ENCODE results near the gene PIK3C2A.

DNA sequence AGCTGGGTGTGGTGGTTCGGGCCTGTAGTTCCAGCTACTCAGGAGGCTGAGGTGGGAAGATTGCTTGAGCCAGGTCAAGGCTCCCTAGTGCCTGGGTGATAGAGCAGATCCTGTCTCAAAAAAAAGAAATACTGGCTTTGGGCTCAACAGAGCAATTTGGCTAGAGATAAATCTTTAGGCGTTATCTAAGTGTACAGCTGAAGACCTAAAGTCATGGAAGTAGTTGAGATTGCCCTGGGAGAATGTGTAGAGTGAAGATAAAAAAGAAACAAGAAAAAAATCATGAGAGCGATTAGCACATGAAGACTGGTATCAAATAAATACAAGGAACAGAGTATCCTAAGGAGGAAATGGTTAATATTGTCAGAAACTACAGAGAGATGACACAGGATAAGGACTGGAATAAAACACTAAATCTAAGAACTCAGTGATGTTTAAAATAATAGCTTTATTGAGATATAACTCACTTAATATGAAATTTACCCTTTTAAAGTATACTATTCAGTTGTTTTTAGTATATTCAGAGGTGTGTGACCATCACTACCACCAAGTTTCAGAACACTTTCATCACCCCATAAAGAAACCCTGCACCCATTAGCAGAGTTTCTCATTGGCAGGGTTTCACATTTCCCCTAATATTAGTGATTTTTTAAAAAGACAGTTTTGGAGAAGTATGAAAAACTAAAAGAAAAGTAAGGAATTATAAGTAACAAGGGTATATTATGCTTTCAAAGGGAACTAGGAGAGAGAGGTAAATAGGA lies 20.7 kb downstream of the PIK3C2A start:
- TF ChIP-seq EZH2 (IDR thresholded peaks at IDR 0.05; ENCODE audit: borderline replicate concordance, low read length), result no peak
- TF ChIP-seq, protein P1, sequence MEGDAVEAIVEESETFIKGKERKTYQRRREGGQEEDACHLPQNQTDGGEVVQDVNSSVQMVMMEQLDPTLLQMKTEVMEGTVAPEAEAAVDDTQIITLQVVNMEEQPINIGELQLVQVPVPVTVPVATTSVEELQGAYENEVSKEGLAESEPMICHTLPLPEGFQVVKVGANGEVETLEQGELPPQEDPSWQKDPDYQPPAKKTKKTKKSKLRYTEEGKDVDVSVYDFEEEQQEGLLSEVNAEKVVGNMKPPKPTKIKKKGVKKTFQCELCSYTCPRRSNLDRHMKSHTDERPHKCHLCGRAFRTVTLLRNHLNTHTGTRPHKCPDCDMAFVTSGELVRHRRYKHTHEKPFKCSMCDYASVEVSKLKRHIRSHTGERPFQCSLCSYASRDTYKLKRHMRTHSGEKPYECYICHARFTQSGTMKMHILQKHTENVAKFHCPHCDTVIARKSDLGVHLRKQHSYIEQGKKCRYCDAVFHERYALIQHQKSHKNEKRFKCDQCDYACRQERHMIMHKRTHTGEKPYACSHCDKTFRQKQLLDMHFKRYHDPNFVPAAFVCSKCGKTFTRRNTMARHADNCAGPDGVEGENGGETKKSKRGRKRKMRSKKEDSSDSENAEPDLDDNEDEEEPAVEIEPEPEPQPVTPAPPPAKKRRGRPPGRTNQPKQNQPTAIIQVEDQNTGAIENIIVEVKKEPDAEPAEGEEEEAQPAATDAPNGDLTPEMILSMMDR (conservative IDR thresholded peaks at IDR 0.05 in 1 of 2, IDR thresholded peaks at IDR 0.05 in 1 of 2; ENCODE audit: extremely low read depth in 1 of 2, insufficient read depth in 1 of 2, low read depth in 1 of 2, low read length in 2 of 2), result no peak
